A549 treated with AZD2906 at 1 μM for 4 hours (cell line): ENCODE data around the gene PRAMEF27. TPM values are rescaled to one million over a fixed set of nuclear protein-coding genes. Genes with fewer than 3 reads are reported as not detected.

ENCODE experiments used
- total RNA-seq: library from RNA; stranded (reverse); fragments of 200-300 nt; extraction: Qiagen RNA extraction; gene quantifications from 5 replicates; pipeline ENCODE4 v1.2.3, GENCODE V29; 2022

The PRAMEF27 gene
- not detected in 5 replicates for total RNA-seq

GRCh38 chr1:13056475-13056874 lies at the start of gene PRAMEF27:
Gene PRAMEF27, minus strand, starts transcription at chr1:13056575. Its CDS starts 2,916 bp downstream, at chr1:13053659.

GRCh38 chr1:13070474-13070873 lies 14.1 kb upstream of the PRAMEF27 start, which contains the start of gene PRAMEF25:
Gene PRAMEF25, plus strand, starts transcription at chr1:13070774. Its CDS starts 2,920 bp downstream, at chr1:13073694.

Other genes with a start within 250 kb of the PRAMEF27 start
- gene PRAMEF11, start 225.2 kb downstream of the PRAMEF27 start, total RNA-seq = not detected in 5 replicates
- not detected in 5 replicates for gene HNRNPCL1, start 207.9 kb downstream of the PRAMEF27 start, total RNA-seq
- 0.06 to 0.25 TPM (median 0.14 TPM) in 5 replicates for gene PRAMEF2, start 199.5 kb downstream of the PRAMEF27 start, total RNA-seq
- 0.05 to 0.06 TPM in 2 of 5 replicates, not detected in the others for gene PRAMEF4, start 170.4 kb downstream of the PRAMEF27 start, total RNA-seq
- gene PRAMEF10, start 158.3 kb downstream of the PRAMEF27 start, total RNA-seq = not detected in 5 replicates
- 0.06 TPM in 1 of 5 replicates, not detected in the others for gene PRAMEF7, start 140.0 kb downstream of the PRAMEF27 start, total RNA-seq
- gene PRAMEF6, start 109.0 kb downstream of the PRAMEF27 start, total RNA-seq = not detected in 5 replicates
- not detected in 5 replicates for gene HNRNPCL3, start 4.2 kb upstream of the PRAMEF27 start, total RNA-seq
- gene PRAMEF25, start 14.2 kb upstream of the PRAMEF27 start, total RNA-seq = not detected in 5 replicates
- gene HNRNPCL2, start 60.3 kb upstream of the PRAMEF27 start, total RNA-seq = not detected in 5 replicates
- gene PRAMEF26, start 99.4 kb upstream of the PRAMEF27 start, total RNA-seq = not detected in 5 replicates
- gene HNRNPCL4, start 109.1 kb upstream of the PRAMEF27 start, total RNA-seq = not detected in 5 replicates
- not detected in 5 replicates for gene PRAMEF9, start 115.3 kb upstream of the PRAMEF27 start, total RNA-seq
- 0.07 TPM in 1 of 5 replicates, not detected in the others for gene PRAMEF13, start 144.8 kb upstream of the PRAMEF27 start, total RNA-seq
- gene PRAMEF18, start 169.6 kb upstream of the PRAMEF27 start, total RNA-seq = not detected in 5 replicates
- not detected in 5 replicates for gene PRAMEF5, start 197.6 kb upstream of the PRAMEF27 start, total RNA-seq
- not detected in 5 replicates for gene PRAMEF8, start 228.6 kb upstream of the PRAMEF27 start, total RNA-seq
- gene PRAMEF33, start 247.0 kb upstream of the PRAMEF27 start, total RNA-seq = not detected in 5 replicates